Measurements from ENCODE around the gene SLC25A5.
"Not testable (repeated sequence)": the region's sequence is repeated elsewhere in the genome, so short reads cannot be mapped to it uniquely, and the experiment has no call there.

SLC25A5 gene

GRCh38 chrX:119493851-119494495 is 25.7 kb downstream of the SLC25A5 start:
- DNase-seq; H3K27me3 ChIP-seq (ENCODE audit: insufficient read depth, low read length); H3K36me3 ChIP-seq (ENCODE audit: control insufficient read depth in 1 of 2, insufficient read depth in 2 of 2, low read length in 2 of 2); H3K23ac ChIP-seq (ENCODE audit: low read length); H2AK5ac ChIP-seq (ENCODE audit: low read length); H2BK12ac ChIP-seq (ENCODE audit: low read length); H3K79me1 ChIP-seq (ENCODE audit: low read length); H3K4me2 ChIP-seq (ENCODE audit: low read length); H2AFZ ChIP-seq (ENCODE audit: insufficient read depth, low read length, poor library complexity); H3K18ac ChIP-seq (ENCODE audit: low read length); H3K4me1 ChIP-seq (ENCODE audit: control insufficient read depth in 1 of 2, insufficient read depth in 2 of 2, low read length in 2 of 2); H3K4me3 ChIP-seq (ENCODE audit: low read depth, low read length); H3K27ac ChIP-seq (ENCODE audit: low read depth, low read length); H4K12ac ChIP-seq (ENCODE audit: low read depth, low read length); H3K4ac ChIP-seq (ENCODE audit: low read depth, low read length); H3K14ac ChIP-seq (ENCODE audit: low read length); H3K9me3 ChIP-seq (ENCODE audit: insufficient read depth, low read depth, low read length); H4K8ac ChIP-seq (ENCODE audit: low read depth, low read length); H4K91ac ChIP-seq (ENCODE audit: low read depth, low read length); H2BK120ac ChIP-seq (ENCODE audit: insufficient read depth, low read length, poor library complexity); H3K79me2 ChIP-seq (ENCODE audit: control insufficient read depth, insufficient read depth, low read length, poor library complexity); H2BK5ac ChIP-seq (ENCODE audit: low read depth, low read length, poor library complexity); H3K9ac ChIP-seq (ENCODE audit: low read length): not testable (repeated sequence)
- WGBS (ENCODE audit: extremely low coverage, insufficient coverage, insufficient read length), result no CpG with 5 or more reads among the region's 10 CpGs

DNA sequence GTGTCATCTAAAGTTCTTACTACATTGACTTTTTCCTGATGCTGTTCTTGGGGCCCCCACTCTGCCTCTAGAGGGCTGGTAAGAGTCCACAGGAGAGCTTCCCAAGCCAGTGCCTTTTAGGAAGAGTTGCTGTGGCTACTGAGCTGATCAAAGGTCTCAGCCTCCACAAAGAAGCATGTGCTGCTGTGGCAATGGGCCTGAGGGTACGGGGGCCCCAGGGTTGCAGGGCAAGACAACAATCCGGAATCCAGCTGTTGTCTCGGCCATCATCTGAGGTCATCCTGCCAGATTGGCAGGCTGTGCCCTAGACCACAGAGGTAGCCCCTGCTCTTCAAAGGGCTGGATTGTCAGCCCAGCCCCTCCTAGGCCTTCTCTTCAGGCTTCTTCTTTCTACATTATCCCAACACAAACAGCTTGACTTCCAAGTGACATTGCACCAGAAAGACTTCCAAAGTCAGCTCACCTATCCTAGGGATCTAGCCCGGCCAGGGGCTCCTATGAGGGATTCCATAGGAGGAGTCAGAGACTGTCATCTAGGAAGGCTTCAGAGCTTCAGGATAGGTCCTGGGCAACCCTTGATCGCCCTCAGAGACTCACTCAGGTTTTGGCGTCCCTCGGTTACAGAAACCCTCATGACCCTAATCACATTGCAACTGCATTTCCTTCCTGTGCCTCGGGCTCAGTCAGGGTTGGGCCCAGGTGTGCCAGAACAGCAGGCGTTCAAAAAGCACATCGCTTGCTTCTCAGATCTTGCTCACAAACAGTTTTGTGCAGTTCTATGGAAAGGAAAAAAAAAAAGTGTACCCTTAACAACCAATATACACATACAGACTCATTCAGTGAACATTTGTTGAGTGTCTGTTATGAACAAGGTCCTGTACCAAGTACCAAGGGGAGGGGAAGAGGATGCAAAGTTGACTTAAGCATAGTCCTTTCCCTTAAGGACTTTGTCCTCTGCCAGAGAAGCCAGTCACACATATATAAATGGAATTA is 27.8 kb downstream of the SLC25A5 start:
- no peak overlapping the region for H3K4ac ChIP-seq (ENCODE audit: low read depth, low read length)
- no peak overlapping the region for H3K4me2 ChIP-seq (ENCODE audit: low read length)
- H2BK12ac ChIP-seq (ENCODE audit: low read length), result no peak overlapping the region
- H4K91ac ChIP-seq (ENCODE audit: low read depth, low read length), result peak overlapping the region; percentile 2
- no peaks in the 10 kb centered on the region for H3K9me3 ChIP-seq (ENCODE audit: insufficient read depth, low read depth, low read length)
- H3K4me3 ChIP-seq (ENCODE audit: low read depth, low read length), result no peak overlapping the region
- no peak overlapping the region for H2BK5ac ChIP-seq (ENCODE audit: low read depth, low read length, poor library complexity)
- no peaks in the 10 kb centered on the region for H3K79me2 ChIP-seq (ENCODE audit: control insufficient read depth, insufficient read depth, low read length, poor library complexity)
- H3K27ac ChIP-seq (ENCODE audit: low read depth, low read length), result peak overlapping the region; percentile 34
- no peak overlapping the region for H3K9ac ChIP-seq (ENCODE audit: low read length)
- no peak overlapping the region for H4K8ac ChIP-seq (ENCODE audit: low read depth, low read length)
- no peaks in the 10 kb centered on the region for H3K36me3 ChIP-seq (ENCODE audit: control insufficient read depth in 1 of 2, insufficient read depth in 2 of 2, low read length in 2 of 2)
- no peak overlapping the region for H2AFZ ChIP-seq (ENCODE audit: insufficient read depth, low read length, poor library complexity)
- no peak overlapping the region for H3K14ac ChIP-seq (ENCODE audit: low read length)
- H3K27me3 ChIP-seq (ENCODE audit: insufficient read depth, low read length), result no peaks in the 10 kb centered on the region
- H3K79me1 ChIP-seq (ENCODE audit: low read length), result no peaks in the 10 kb centered on the region
- H3K23ac ChIP-seq (ENCODE audit: low read length), result no peak overlapping the region
- H2AK5ac ChIP-seq (ENCODE audit: low read length), result no peak overlapping the region
- peak in 1 of 2 donors; percentile 6 for DNase-seq
- H2BK120ac ChIP-seq (ENCODE audit: insufficient read depth, low read length, poor library complexity), result no peak overlapping the region
- no peak overlapping the region for H3K18ac ChIP-seq (ENCODE audit: low read length)
- no peak overlapping the region for H4K12ac ChIP-seq (ENCODE audit: low read depth, low read length)
- peaks cover 2 to 8% of the 10 kb centered on the region in 2 experiments for H3K4me1 ChIP-seq (ENCODE audit: control insufficient read depth in 1 of 2, insufficient read depth in 2 of 2, low read length in 2 of 2)
- WGBS (ENCODE audit: extremely low coverage, insufficient coverage, insufficient read length), result no CpG with 5 or more reads among the region's 10 CpGs

GRCh38 chrX:119497185-119497584 is 28.9 kb downstream of the SLC25A5 start:
- H4K91ac ChIP-seq (ENCODE audit: low read depth, low read length), result no peak overlapping the region

GRCh38 chrX:119500061-119500800 is 32.0 kb downstream of the SLC25A5 start:
- H4K8ac ChIP-seq (ENCODE audit: low read depth, low read length), result no peak overlapping the region
- no peaks in the 10 kb centered on the region for H3K27me3 ChIP-seq (ENCODE audit: insufficient read depth, low read length)
- no CpG with 5 or more reads among the region's 13 CpGs for WGBS (ENCODE audit: extremely low coverage, insufficient coverage, insufficient read length)
- no peak overlapping the region for H4K12ac ChIP-seq (ENCODE audit: low read depth, low read length)
- H2AFZ ChIP-seq (ENCODE audit: insufficient read depth, low read length, poor library complexity), result no peak overlapping the region
- H2BK5ac ChIP-seq (ENCODE audit: low read depth, low read length, poor library complexity), result no peak overlapping the region
- H3K4me3 ChIP-seq (ENCODE audit: low read depth, low read length), result no peak overlapping the region
- H3K4ac ChIP-seq (ENCODE audit: low read depth, low read length), result no peak overlapping the region
- no peak overlapping the region for H2AK5ac ChIP-seq (ENCODE audit: low read length)
- no peak overlapping the region for H3K27ac ChIP-seq (ENCODE audit: low read depth, low read length)
- H2BK12ac ChIP-seq (ENCODE audit: low read length), result no peak overlapping the region
- peaks cover 7 to 24% of the 10 kb centered on the region in 2 experiments for H3K4me1 ChIP-seq (ENCODE audit: control insufficient read depth in 1 of 2, insufficient read depth in 2 of 2, low read length in 2 of 2)
- no peaks in the 10 kb centered on the region for H3K79me1 ChIP-seq (ENCODE audit: low read length)
- no peak overlapping the region for H3K18ac ChIP-seq (ENCODE audit: low read length)
- H3K9ac ChIP-seq (ENCODE audit: low read length), result no peak overlapping the region
- no peaks in the 10 kb centered on the region for H3K79me2 ChIP-seq (ENCODE audit: control insufficient read depth, insufficient read depth, low read length, poor library complexity)
- no peaks in the 10 kb centered on the region for H3K36me3 ChIP-seq (ENCODE audit: control insufficient read depth in 1 of 2, insufficient read depth in 2 of 2, low read length in 2 of 2)
- no peak overlapping the region for H3K23ac ChIP-seq (ENCODE audit: low read length)
- no peak overlapping the region for H3K4me2 ChIP-seq (ENCODE audit: low read length)
- H3K14ac ChIP-seq (ENCODE audit: low read length), result no peak overlapping the region
- no peak overlapping the region for H4K91ac ChIP-seq (ENCODE audit: low read depth, low read length)
- no peak for DNase-seq
- no peak overlapping the region for H2BK120ac ChIP-seq (ENCODE audit: insufficient read depth, low read length, poor library complexity)
- no peaks in the 10 kb centered on the region for H3K9me3 ChIP-seq (ENCODE audit: insufficient read depth, low read depth, low read length)

More at GRCh38 chrX:119497185-119497584, 28.9 kb downstream of the SLC25A5 start:
- no peaks in the 10 kb centered on the region for H3K79me2 ChIP-seq (ENCODE audit: control insufficient read depth, insufficient read depth, low read length, poor library complexity)
- H3K27me3 ChIP-seq (ENCODE audit: insufficient read depth, low read length), result no peaks in the 10 kb centered on the region
- H2AK5ac ChIP-seq (ENCODE audit: low read length), result no peak overlapping the region
- no peak overlapping the region for H2AFZ ChIP-seq (ENCODE audit: insufficient read depth, low read length, poor library complexity)
- H3K27ac ChIP-seq (ENCODE audit: low read depth, low read length), result no peak overlapping the region
- H3K9ac ChIP-seq (ENCODE audit: low read length), result no peak overlapping the region
- H3K36me3 ChIP-seq (ENCODE audit: control insufficient read depth in 1 of 2, insufficient read depth in 2 of 2, low read length in 2 of 2), result no peaks in the 10 kb centered on the region
- H3K14ac ChIP-seq (ENCODE audit: low read length), result no peak overlapping the region
- no peak overlapping the region for H2BK120ac ChIP-seq (ENCODE audit: insufficient read depth, low read length, poor library complexity)
- no peak overlapping the region for H3K18ac ChIP-seq (ENCODE audit: low read length)
- no CpG with 5 or more reads among the region's 1 CpG for WGBS (ENCODE audit: extremely low coverage, insufficient coverage, insufficient read length)
- H3K4me2 ChIP-seq (ENCODE audit: low read length), result no peak overlapping the region
- H3K4ac ChIP-seq (ENCODE audit: low read depth, low read length), result no peak overlapping the region
- H4K12ac ChIP-seq (ENCODE audit: low read depth, low read length), result no peak overlapping the region
- H4K8ac ChIP-seq (ENCODE audit: low read depth, low read length), result no peak overlapping the region
- H2BK12ac ChIP-seq (ENCODE audit: low read length), result no peak overlapping the region
- H2BK5ac ChIP-seq (ENCODE audit: low read depth, low read length, poor library complexity), result no peak overlapping the region
- no peak overlapping the region for H3K23ac ChIP-seq (ENCODE audit: low read length)
- no peak for DNase-seq
- H3K9me3 ChIP-seq (ENCODE audit: insufficient read depth, low read depth, low read length), result no peaks in the 10 kb centered on the region
- H3K79me1 ChIP-seq (ENCODE audit: low read length), result no peaks in the 10 kb centered on the region
- peaks cover 2 to 13% of the 10 kb centered on the region in 2 experiments for H3K4me1 ChIP-seq (ENCODE audit: control insufficient read depth in 1 of 2, insufficient read depth in 2 of 2, low read length in 2 of 2)
- H3K4me3 ChIP-seq (ENCODE audit: low read depth, low read length), result no peak overlapping the region
